Islet of Langerhans (tissue), 1 donor: Measurements from ENCODE around the gene LDHAL6B.
"Not testable (repeated sequence)": the region's sequence is repeated elsewhere in the genome, so short reads cannot be mapped to it uniquely, and the experiment has no call there.

Experiments used
- FAIRE-seq: peaks from one replicate; lab custom pipeline; 2011; peaks lifted over from hg19 to GRCh38; lab: Jason Lieb, UNC

The LDHAL6B gene

GRCh38 chr15:59206623-59207183 is at the start of gene LDHAL6B:
LDHAL6B (plus strand) TSS chr15:59206843; CDS start chr15:59206941, 98 bp downstream.
- no peak for FAIRE-seq

- no peak for FAIRE-seq
Observed at GRCh38 chr15:59157396-59157795, 49.2 kb upstream of the LDHAL6B start.

GRCh38 chr15:59157840-59158700 is 48.6 kb upstream of the LDHAL6B start:
- no peak for FAIRE-seq

- FAIRE-seq: no peak
Observed at GRCh38 chr15:59158701-59159034, 48.0 kb upstream of the LDHAL6B start.

GRCh38 chr15:59159210-59159609 is 47.4 kb upstream of the LDHAL6B start:
- no peak for FAIRE-seq

- no peak for FAIRE-seq
Observed at GRCh38 chr15:59160880-59161593, 45.6 kb upstream of the LDHAL6B start.

GRCh38 chr15:59162080-59162479 is 44.6 kb upstream of the LDHAL6B start:
- not testable (repeated sequence) for FAIRE-seq

GRCh38 chr15:59165726-59166125 is 40.9 kb upstream of the LDHAL6B start:
- no peak for FAIRE-seq

- no peak for FAIRE-seq
Observed at GRCh38 chr15:59166166-59166565, 40.5 kb upstream of the LDHAL6B start.

- FAIRE-seq: no peak
Observed at GRCh38 chr15:59166601-59167265, 39.9 kb upstream of the LDHAL6B start.

GRCh38 chr15:59168536-59168935 is 38.1 kb upstream of the LDHAL6B start:
- FAIRE-seq: no peak

- FAIRE-seq: no peak
Observed at GRCh38 chr15:59169251-59169708, 37.4 kb upstream of the LDHAL6B start.

GRCh38 chr15:59170295-59171066 is 36.2 kb upstream of the LDHAL6B start:
- FAIRE-seq: no peak

- FAIRE-seq: no peak
Observed at GRCh38 chr15:59171067-59171397, 35.6 kb upstream of the LDHAL6B start.

- FAIRE-seq: no peak
Observed at GRCh38 chr15:59172289-59172901, 34.2 kb upstream of the LDHAL6B start.

- no peak for FAIRE-seq
Observed at GRCh38 chr15:59173194-59173593, 33.4 kb upstream of the LDHAL6B start.

GRCh38 chr15:59174151-59174834 is 32.4 kb upstream of the LDHAL6B start:
- no peak for FAIRE-seq

- no peak for FAIRE-seq
Observed at GRCh38 chr15:59174835-59175831, 31.5 kb upstream of the LDHAL6B start.

- FAIRE-seq: no peak
Observed at GRCh38 chr15:59176653-59177316, 29.9 kb upstream of the LDHAL6B start.
